H1 (cell line): ENCODE data around the gene KRTAP9-6. TPM values are rescaled to one million over a fixed set of nuclear protein-coding genes. Genes with fewer than 3 reads are reported as not detected.

Source experiments
- CTCF ChIA-PET: fragments of 300-600 bp; sonication (Branson Sonifier 250); formaldehyde crosslinking; loops from one replicate; lab custom pipeline; 2021; ENCODE audit not compliant: partially characterized antibody; lab: Charles Lee
- POLR2A ChIA-PET: fragments of 300-600 bp; sonication (Branson Sonifier 250); formaldehyde crosslinking; loops from one replicate; lab custom pipeline; 2021; ENCODE audit warnings: inconsistent platforms; ENCODE audit not compliant: partially characterized antibody; lab: Charles Lee
- DNase-seq, 2 experiments: peaks; one replicate each; pipeline versions ENCODE4 v3.0.0 to v3.0.0-alpha.2; 2010 to 2022; ENCODE audit warnings: low spot score in 2 of 2, low read depth in 1 of 2, mixed read lengths in 1 of 2
- FAIRE-seq: peaks from 2 replicates; lab custom pipeline; 2011; peaks lifted over from hg19 to GRCh38; lab: Jason Lieb, UNC
- H2AFZ ChIP-seq: 2 replicates; pipeline ENCODE4 v1.8.1; 2012; ENCODE audit warnings: low read length, inconsistent platforms
- H2AK5ac ChIP-seq: 2 replicates; pipeline ENCODE4 v1.6.1; 2013; ENCODE audit warnings: low read depth, low read length
- H2BK120ac ChIP-seq: replicated peaks from 2 replicates; pipeline ENCODE3; 2013; ENCODE audit warnings: low read depth, low read length, inconsistent platforms
- H2BK12ac ChIP-seq: 2 replicates; pipeline ENCODE4 v1.6.1; 2013; ENCODE audit warnings: low read depth, low read length
- H2BK15ac ChIP-seq: 2 replicates; pipeline ENCODE4 v1.6.1; 2013; ENCODE audit warnings: low read length
- H2BK20ac ChIP-seq: 2 replicates; pipeline ENCODE4 v1.6.1; 2013; ENCODE audit warnings: low read length
- H2BK5ac ChIP-seq: 2 replicates; pipeline ENCODE4 v1.6.1; 2013; ENCODE audit warnings: low read depth, low read length
- H3K14ac ChIP-seq: 2 replicates; pipeline ENCODE4 v1.6.1; 2013; ENCODE audit warnings: inconsistent platforms; ENCODE audit not compliant: insufficient read length
- H3K18ac ChIP-seq: 2 replicates; pipeline ENCODE4 v1.6.1; 2013; ENCODE audit warnings: low read length; ENCODE audit errors: extremely low read depth
- H3K23ac ChIP-seq: 2 replicates; pipeline ENCODE4 v1.6.1; 2013; ENCODE audit warnings: inconsistent platforms; ENCODE audit not compliant: insufficient read length
- H3K23me2 ChIP-seq: 2 replicates; pipeline ENCODE4 v1.6.1; 2013; ENCODE audit warnings: low read depth, low read length
- H3K27ac ChIP-seq: 2 replicates; pipeline ENCODE4 v1.6.1; 2011; ENCODE audit warnings: low read depth, low read length, inconsistent platforms
- H3K27me3 ChIP-seq, 4 experiments: replicated peaks in 1 of 4; 1 replicate in 1 of 4; 2 replicates in 3 of 4; pipeline versions ENCODE4 v1.6.1 to v1.8.1; 2011 to 2013; ENCODE audit warnings: low read length in 3 of 4, mild to moderate bottlenecking in 3 of 4, inconsistent platforms in 2 of 4, mixed read lengths in 2 of 4, moderate library complexity in 1 of 4; ENCODE audit not compliant: control insufficient read depth in 3 of 4, insufficient read depth in 3 of 4; ENCODE audit errors: extremely low read depth in 1 of 4
- H3K36me3 ChIP-seq, 4 experiments: 2 replicates each; pipeline versions ENCODE4 v1.6.1 to v1.8.1; 2011 to 2013; ENCODE audit warnings: mild to moderate bottlenecking in 4 of 4, low read length in 3 of 4, moderate library complexity in 2 of 4, control low read depth in 1 of 4, inconsistent platforms in 1 of 4; ENCODE audit not compliant: insufficient read depth in 4 of 4, control insufficient read depth in 2 of 4
- H3K4ac ChIP-seq: replicated peaks from 2 replicates; pipeline ENCODE3; 2013; ENCODE audit warnings: low read length, low read depth, mixed read lengths, inconsistent platforms; ENCODE audit not compliant: insufficient read length
- H3K4me1 ChIP-seq, 4 experiments: replicated peaks in 1 of 4; 1 replicate in 1 of 4; 2 replicates in 3 of 4; pipeline versions ENCODE4 v1.6.1 to v1.8.1; 2011 to 2013; ENCODE audit warnings: low read length in 3 of 4, inconsistent platforms in 2 of 4, mixed read lengths in 1 of 4; ENCODE audit not compliant: insufficient read depth in 4 of 4, control insufficient read depth in 3 of 4
- H3K4me2 ChIP-seq, 2 experiments: 2 replicates each; pipeline versions ENCODE4 v1.6.1 to v1.8.1; 2011 to 2013; ENCODE audit warnings: low read depth in 2 of 2, low read length in 2 of 2, control low read depth in 1 of 2, inconsistent platforms in 1 of 2, mild to moderate bottlenecking in 1 of 2; ENCODE audit not compliant: insufficient read depth in 1 of 2
- H3K4me3 ChIP-seq, 4 experiments: fragments of 200-600, 300-600 bp in 1 of 4; sonication (generic), shearing (Covaris generic), sonication (Bioruptor Twin) in 1 of 4; 2 replicates each; pipeline versions ENCODE4 v1.5.1 to v1.8.1; 2011 to 2016; ENCODE audit warnings: low read length in 4 of 4, low read depth in 3 of 4, control low read depth in 2 of 4, inconsistent platforms in 2 of 4, mild to moderate bottlenecking in 2 of 4, mixed read lengths in 1 of 4, moderate library complexity in 1 of 4; ENCODE audit not compliant: insufficient read depth in 2 of 4; ENCODE audit errors: extremely low read depth in 1 of 4
- H3K56ac ChIP-seq: replicated peaks from 2 replicates; pipeline ENCODE3; 2013; ENCODE audit warnings: low read depth, mild to moderate bottlenecking, mixed read lengths, low read length, inconsistent platforms; ENCODE audit not compliant: insufficient read length
- H3K79me1 ChIP-seq: 2 replicates; pipeline ENCODE4 v1.6.1; 2013; ENCODE audit warnings: low read depth, low read length, control low read depth
- H3K79me2 ChIP-seq, 2 experiments: 2 replicates each; pipeline versions ENCODE4 v1.6.1 to v1.8.1; 2012 to 2013; ENCODE audit warnings: low read length in 2 of 2, mild to moderate bottlenecking in 2 of 2, inconsistent platforms in 1 of 2; ENCODE audit not compliant: insufficient read depth in 2 of 2, control insufficient read depth in 1 of 2
- H3K9ac ChIP-seq, 4 experiments: replicated peaks in 1 of 4; 1 replicate in 1 of 4; 2 replicates in 3 of 4; pipeline versions ENCODE4 v1.6.1 to v1.8.1; 2011 to 2013; ENCODE audit warnings: low read depth in 3 of 4, low read length in 3 of 4, control low read depth in 2 of 4, mild to moderate bottlenecking in 2 of 4, moderate library complexity in 2 of 4, inconsistent platforms in 1 of 4; ENCODE audit errors: extremely low read depth in 1 of 4
- H3K9me3 ChIP-seq, 2 experiments: 2 replicates each; pipeline versions ENCODE4 v1.6.1 to v1.8.1; 2012 to 2013; ENCODE audit warnings: mild to moderate bottlenecking in 2 of 2, moderate library complexity in 2 of 2, control low read depth in 1 of 2, inconsistent platforms in 1 of 2, low read depth in 1 of 2, low read length in 1 of 2, mixed read lengths in 1 of 2; ENCODE audit not compliant: insufficient read depth in 2 of 2
- H4K20me1 ChIP-seq, 2 experiments: replicated peaks in 1 of 2; 2 replicates each; pipeline versions ENCODE3 to v1.8.1; 2011 to 2013; ENCODE audit warnings: inconsistent platforms in 2 of 2, low read length in 2 of 2, mild to moderate bottlenecking in 1 of 2; ENCODE audit not compliant: insufficient read depth in 2 of 2, control insufficient read depth in 1 of 2
- H4K5ac ChIP-seq: 2 replicates; pipeline ENCODE4 v1.6.1; 2013; ENCODE audit warnings: low read length, low read depth, mixed read lengths, inconsistent platforms; ENCODE audit not compliant: insufficient read length
- H4K8ac ChIP-seq: 2 replicates; pipeline ENCODE4 v1.8.0; 2013; ENCODE audit warnings: mild to moderate bottlenecking, moderate library complexity, low read length, inconsistent platforms; ENCODE audit not compliant: insufficient read depth; ENCODE audit errors: extremely low read depth
- H4K91ac ChIP-seq: replicated peaks from 2 replicates; pipeline ENCODE3; 2013; ENCODE audit warnings: low read length, mixed read lengths, inconsistent platforms; ENCODE audit not compliant: insufficient read length
- CBX5 ChIP-seq: fragments of 300-800, 300-1000 bp; sonication (generic); IDR thresholded peaks from 2 replicates; pipeline ENCODE4 v1.7.1; 2016; ENCODE audit warnings: antibody characterized with exemption, low read length, low read depth
- CEBPB ChIP-seq: IDR thresholded peaks from 2 replicates; pipeline ENCODE4 v1.6.1; 2012; ENCODE audit warnings: low read depth, low read length
- CREB1 ChIP-seq: IDR thresholded peaks from 2 replicates; pipeline ENCODE4 v1.6.1; 2012; ENCODE audit warnings: inconsistent platforms
- EZH2 ChIP-seq: fragments of 200-600 bp; sonication (generic); IDR thresholded peaks from 2 replicates; pipeline ENCODE4 v1.7.1; 2012; ENCODE audit warnings: low read depth, mild to moderate bottlenecking, moderate library complexity, low read length, inconsistent platforms; ENCODE audit not compliant: severe bottlenecking
- GTF2F1 ChIP-seq: IDR thresholded peaks from 2 replicates; pipeline ENCODE4 v1.6.1; 2012; ENCODE audit warnings: low read depth, low read length, improper control_type of control experiment, borderline replicate concordance
- JUN ChIP-seq: IDR thresholded peaks from 2 replicates; pipeline ENCODE4 v1.6.1; 2011; ENCODE audit warnings: low read depth, mild to moderate bottlenecking, improper control_type of control experiment, low read length
- PHF8 ChIP-seq: fragments of 200-600 bp; sonication (generic); conservative IDR thresholded peaks from 2 replicates; pipeline ENCODE4 v1.7.1; 2012; ENCODE audit warnings: low read depth, mild to moderate bottlenecking, inconsistent platforms, low read length, moderate library complexity
- RBBP5 ChIP-seq: IDR thresholded peaks from 2 replicates; pipeline ENCODE4 v1.7.1; 2012; ENCODE audit warnings: low read depth, mild to moderate bottlenecking, inconsistent platforms, low read length, moderate library complexity, borderline replicate concordance
- RFX5 ChIP-seq: IDR thresholded peaks from 2 replicates; pipeline ENCODE4 v1.6.1; 2011; ENCODE audit warnings: low read depth, low read length, improper control_type of control experiment, borderline replicate concordance
- SP1 ChIP-seq: IDR thresholded peaks from 2 replicates; pipeline ENCODE4 v1.6.1; 2011; ENCODE audit warnings: low read depth, low read length
- SRF ChIP-seq: IDR thresholded peaks from 2 replicates; pipeline ENCODE4 v1.6.1; 2011; ENCODE audit warnings: mild to moderate bottlenecking, low read depth, low read length, moderate library complexity
- TAF7 ChIP-seq: optimal IDR thresholded peaks from 2 replicates; pipeline ENCODE3; 2011; ENCODE audit warnings: low read depth, mild to moderate bottlenecking, inconsistent platforms, low read length, moderate library complexity, borderline replicate concordance
- YY1 ChIP-seq: IDR thresholded peaks from 2 replicates; pipeline ENCODE4 v1.6.1; 2011; ENCODE audit warnings: low read depth, mild to moderate bottlenecking, low read length
- WGBS, 2 experiments: shearing (Covaris generic) in 1 of 2; methylation state at CpG; one replicate each; pipeline versions ENCODE4 v1.1.6 to v1.1.7; 2013 to 2015; ENCODE audit warnings: low lambda C conversion rate in 2 of 2, mixed read lengths in 2 of 2, inconsistent platforms in 1 of 2, low coverage in 1 of 2, missing lambda C conversion rate in 1 of 2; ENCODE audit not compliant: insufficient replicate concordance in 2 of 2, insufficient coverage in 1 of 2, insufficient read length in 1 of 2; ENCODE audit errors: extremely low coverage in 1 of 2, missing lambda C conversion rate in 1 of 2; 5-methylcytosine and 5-hydroxymethylcytosine counted together
- polyA plus RNA-seq, 7 experiments: library from polyadenylated mRNA; depleted of rRNA in 3 of 7; stranded (reverse) in 5 of 7; unstranded in 2 of 7; fragments of >200 nt in 5 of 7; fragments of 200-250 nt in 2 of 7; gene quantifications; 1 replicate in 5 of 7; 2 replicates in 1 of 7; 4 replicates in 1 of 7; pipeline versions ENCODE4 v1.2.1 to v1.2.3, GENCODE V29; 2011 to 2013; ENCODE audit warnings: missing spikeins in 2 of 7, mixed read lengths in 2 of 7
- total RNA-seq: library from RNA; stranded (reverse); fragmentation: NEBNext Ultra II Directional; extraction: Animal tissue kit (Norgen Biotek cat#: 25700); gene quantifications from 2 replicates; pipeline ENCODE4 v1.2.1, GENCODE V29; 2021
- TF ChIP-seq, protein P1 (sequence below): IDR thresholded peaks from 2 replicates; pipeline ENCODE4 v1.6.1; 2011; ENCODE audit warnings: low read length, improper control_type of control experiment

KRTAP9-6 gene
- total and polyA plus RNA-seq, 2 of the 8 experiments (the other 6 are each of a cell fraction or from before 2014, with no cell fraction given): not detected

DNA sequence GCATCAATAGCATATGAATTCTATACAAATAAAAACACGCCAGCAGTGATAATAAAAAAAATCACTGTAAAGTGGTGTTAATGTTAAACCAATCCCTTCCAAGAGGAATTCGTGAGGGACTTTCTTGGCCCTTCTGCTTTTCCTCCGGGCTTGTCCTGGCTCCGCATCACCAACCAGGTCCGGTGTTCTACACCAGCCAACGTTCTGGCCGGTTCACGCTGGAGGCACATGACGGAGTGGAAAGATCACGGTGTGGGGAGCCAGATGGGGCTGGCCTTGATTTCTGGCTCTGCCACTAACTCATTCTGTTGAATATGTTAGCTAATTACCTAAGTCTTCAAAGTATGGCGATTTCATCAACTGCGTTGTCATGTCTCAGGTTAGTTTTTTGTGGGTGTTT is 38.9 kb downstream of the KRTAP9-6 start:
- Histone ChIP-seq H2BK12ac (no peak overlapping the region), H2AK5ac (no peak overlapping the region), H3K14ac (no peak overlapping the region), H3K9me3 (no peaks in the 10 kb centered on the region), H2BK5ac (no peak overlapping the region), H2AFZ (no peak overlapping the region), H2BK15ac (no peak overlapping the region), H3K27me3 (no peaks in the 10 kb centered on the region; a peak in 2 of 7 replicates), H3K9ac (no peak overlapping the region), H3K56ac (no peak overlapping the region), H3K4me3 (no peak overlapping the region), H4K20me1 (no peaks in the 10 kb centered on the region), H3K18ac (no peak overlapping the region), H4K8ac (no peak overlapping the region), H3K4me1 (no peaks in the 10 kb centered on the region; a peak in 2 of 7 replicates), H3K27ac (no peak overlapping the region), H2BK20ac (no peak overlapping the region), H3K23me2 (no peaks in the 10 kb centered on the region; the same call in 1 of the 2 replicates), H3K4ac (no peak overlapping the region), H4K5ac (no peak overlapping the region), H3K79me2 (no peaks in the 10 kb centered on the region), H3K4me2 (no peak overlapping the region), H4K91ac (no peak overlapping the region), H3K36me3 (no peaks in the 10 kb centered on the region), H3K79me1 (no peaks in the 10 kb centered on the region), H2BK120ac (no peak overlapping the region), H3K23ac (no peak overlapping the region)
- DNase-seq: no peak
- no peak for FAIRE-seq
- 85% methylated on average over 12 of the region's 12 CpGs; no CpG with 5 or more reads in 1 of the 2 experiments for WGBS, 2 experiments
- POLR2A ChIA-PET: no interaction called here
- CTCF ChIA-PET: interaction anchor here (1.3 kb wide), 1 partner anchor 18 kb away, joined by 4 read pairs; no protein-coding TSS in a partner anchor
- no peak for TF ChIP-seq SRF
- TF ChIP-seq TAF7: no peak
- TF ChIP-seq CEBPB: no peak
- no peak for TF ChIP-seq SP1
- TF ChIP-seq YY1: no peak
- TF ChIP-seq JUN: no peak
- no peak for TF ChIP-seq EZH2
- TF ChIP-seq RFX5: no peak
- no peak for TF ChIP-seq RBBP5
- TF ChIP-seq PHF8: no peak
- TF ChIP-seq, protein P1, sequence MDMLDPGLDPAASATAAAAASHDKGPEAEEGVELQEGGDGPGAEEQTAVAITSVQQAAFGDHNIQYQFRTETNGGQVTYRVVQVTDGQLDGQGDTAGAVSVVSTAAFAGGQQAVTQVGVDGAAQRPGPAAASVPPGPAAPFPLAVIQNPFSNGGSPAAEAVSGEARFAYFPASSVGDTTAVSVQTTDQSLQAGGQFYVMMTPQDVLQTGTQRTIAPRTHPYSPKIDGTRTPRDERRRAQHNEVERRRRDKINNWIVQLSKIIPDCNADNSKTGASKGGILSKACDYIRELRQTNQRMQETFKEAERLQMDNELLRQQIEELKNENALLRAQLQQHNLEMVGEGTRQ: no peak
- no peak for TF ChIP-seq CBX5
- no peak for TF ChIP-seq CREB1
- no peak for TF ChIP-seq GTF2F1
